Measurements from ENCODE around the gene PC. TPM values are rescaled to one million over a fixed set of nuclear protein-coding genes. Genes with fewer than 3 reads are reported as not detected.

The PC gene
- total RNA-seq, 1 experiment from 2014 or later, result 22.5 TPM

- no peak overlapping the region for H3K4me3 ChIP-seq (ENCODE audit: low read depth, low read length)
- POLR2A ChIA-PET, result no interaction called here
- BruUV-seq (replicated peaks), result no TSS peak
- intact Hi-C loops (cut with micrococcal nuclease; ENCODE audit: unreplicated experiment), result no loop called here
- no peaks in the 10 kb centered on the region for H3K27me3 ChIP-seq (replicated peaks; ENCODE audit: control insufficient read depth, insufficient read depth, low read length)
- no peaks in the 10 kb centered on the region for H3K9me3 ChIP-seq
- H3K36me3 ChIP-seq (ENCODE audit: control insufficient read depth, insufficient read depth, low read length), result no peaks in the 10 kb centered on the region
- H3K4me1 Mint-ChIP-seq (ENCODE audit: low read depth, unreplicated experiment), result peaks cover 7% of the 10 kb centered on the region
- H3K9me3 Mint-ChIP-seq (ENCODE audit: unreplicated experiment), result no peaks in the 10 kb centered on the region
- H3K4me1 ChIP-seq, result peaks cover 13% of the 10 kb centered on the region
- no peak overlapping the region for H3K4me3 Mint-ChIP-seq (ENCODE audit: unreplicated experiment)
- no peaks in the 10 kb centered on the region for H3K36me3 Mint-ChIP-seq (ENCODE audit: insufficient read depth, unreplicated experiment)
- H3K27ac Mint-ChIP-seq (ENCODE audit: unreplicated experiment), result no peak overlapping the region
- no peak for DNase-seq
- no peaks in the 10 kb centered on the region for H3K27me3 Mint-ChIP-seq (ENCODE audit: insufficient read depth, unreplicated experiment)
- no peak for TF ChIP-seq CTCF (IDR thresholded peaks at IDR 0.05; ENCODE audit: insufficient read depth in 1 of 2, low read depth in 1 of 2, low read length in 1 of 2, severe bottlenecking in 1 of 2, unreplicated experiment in 1 of 2)
- CTCF ChIA-PET, result no interaction called here
These were observed 55.6 kb downstream of the PC start for GRCh38 chr11:66902486-66903177.

- POLR2A ChIA-PET, result no interaction called here
These were observed 56.2 kb downstream of the PC start for GRCh38 chr11:66901964-66902390.

GRCh38 chr11:66894141-66894540, 64.0 kb downstream of the PC start:
- DNase-seq, result no peak
- no peaks in the 10 kb centered on the region for H3K36me3 ChIP-seq (ENCODE audit: control insufficient read depth, insufficient read depth, low read length)
- BruUV-seq (replicated peaks), result no TSS peak
- H3K27me3 ChIP-seq (replicated peaks; ENCODE audit: control insufficient read depth, insufficient read depth, low read length), result no peaks in the 10 kb centered on the region
- no peaks in the 10 kb centered on the region for H3K9me3 ChIP-seq
- intact Hi-C loops (cut with micrococcal nuclease; ENCODE audit: unreplicated experiment), result no loop called here
- H3K9me3 Mint-ChIP-seq (ENCODE audit: unreplicated experiment), result no peaks in the 10 kb centered on the region
- no peak overlapping the region for H3K27ac Mint-ChIP-seq (ENCODE audit: unreplicated experiment)
- peaks cover 10% of the 10 kb centered on the region for H3K4me1 ChIP-seq
- no peaks in the 10 kb centered on the region for H3K27me3 Mint-ChIP-seq (ENCODE audit: insufficient read depth, unreplicated experiment)
- no peak overlapping the region for H3K4me3 Mint-ChIP-seq (ENCODE audit: unreplicated experiment)
- TF ChIP-seq CTCF (IDR thresholded peaks at IDR 0.05; ENCODE audit: insufficient read depth in 1 of 2, low read depth in 1 of 2, low read length in 1 of 2, severe bottlenecking in 1 of 2, unreplicated experiment in 1 of 2), result no peak
- no peaks in the 10 kb centered on the region for H3K36me3 Mint-ChIP-seq (ENCODE audit: insufficient read depth, unreplicated experiment)
- POLR2A ChIA-PET, result interaction anchor here (1.0 kb wide), 1 partner anchor 51 kb away, joined by 3 read pairs; the partner anchor contains the start of gene RCE1
- peaks cover 10% of the 10 kb centered on the region for H3K4me1 Mint-ChIP-seq (ENCODE audit: low read depth, unreplicated experiment)
- H3K4me3 ChIP-seq (ENCODE audit: low read depth, low read length), result no peak overlapping the region
- CTCF ChIA-PET, result interaction anchor here (0.6 to 1.5 kb wide), 2 partner anchors 75 to 128 kb away, joined by 3 to 4 read pairs; no protein-coding TSS in a partner anchor

More at GRCh38 chr11:66901964-66902390, 56.2 kb downstream of the PC start:
- CTCF ChIA-PET, result no interaction called here
- no peak overlapping the region for H3K4me3 Mint-ChIP-seq (ENCODE audit: unreplicated experiment)
- Histone ChIP-seq H3K4me1 (peaks cover 13% of the 10 kb centered on the region), H3K36me3 (ENCODE audit: control insufficient read depth, insufficient read depth, low read length) (no peaks in the 10 kb centered on the region), H3K27me3 (replicated peaks; ENCODE audit: control insufficient read depth, insufficient read depth, low read length) (no peaks in the 10 kb centered on the region), H3K9me3 (no peaks in the 10 kb centered on the region), H3K4me3 (ENCODE audit: low read depth, low read length) (no peak overlapping the region)
- no peak for DNase-seq
- no peak overlapping the region for H3K27ac Mint-ChIP-seq (ENCODE audit: unreplicated experiment)
- H3K27me3 Mint-ChIP-seq (ENCODE audit: insufficient read depth, unreplicated experiment), result no peaks in the 10 kb centered on the region
- no peak for TF ChIP-seq CTCF (IDR thresholded peaks at IDR 0.05; ENCODE audit: insufficient read depth in 1 of 2, low read depth in 1 of 2, low read length in 1 of 2, severe bottlenecking in 1 of 2, unreplicated experiment in 1 of 2)
- peaks cover 7% of the 10 kb centered on the region for H3K4me1 Mint-ChIP-seq (ENCODE audit: low read depth, unreplicated experiment)
- H3K9me3 Mint-ChIP-seq (ENCODE audit: unreplicated experiment), result no peaks in the 10 kb centered on the region
- H3K36me3 Mint-ChIP-seq (ENCODE audit: insufficient read depth, unreplicated experiment), result no peaks in the 10 kb centered on the region
- BruUV-seq (replicated peaks), result no TSS peak
- intact Hi-C loops (cut with micrococcal nuclease; ENCODE audit: unreplicated experiment), result no loop called here

Data from Caco-2 (cell line).